RWPE1 (cell line): ENCODE measurements around the gene SCN4A.

ENCODE experiments used
- CTCF ChIA-PET: fragments of 350-600 bp; sonication (Branson Sonifier 250); formaldehyde crosslinking; extraction: SDS; loops from one replicate; lab custom pipeline; 2021; lab: Yijun Ruan, JAX
- POLR2A ChIA-PET: fragments of 400-600 bp; formaldehyde crosslinking; extraction: SDS; loops from one replicate; lab custom pipeline; 2020; ENCODE audit warnings: antibody characterized with exemption; ENCODE audit not compliant: low non-redundant PET; lab: Yijun Ruan, JAX
- DNase-seq: peaks from one replicate; pipeline ENCODE4 v3.0.0; 2012; ENCODE audit warnings: low spot score
- H3K27ac ChIP-seq: fragments of 450-650 bp; 2 replicates; pipeline ENCODE4 v1.5.1; 2017
- TF ChIP-seq, protein P1 (sequence below): fragments of 450-650 bp; conservative IDR thresholded peaks from 2 replicates; pipeline ENCODE4 v1.5.1; 2017; ENCODE audit warnings: low read depth, mild to moderate bottlenecking

Gene SCN4A

DNA sequence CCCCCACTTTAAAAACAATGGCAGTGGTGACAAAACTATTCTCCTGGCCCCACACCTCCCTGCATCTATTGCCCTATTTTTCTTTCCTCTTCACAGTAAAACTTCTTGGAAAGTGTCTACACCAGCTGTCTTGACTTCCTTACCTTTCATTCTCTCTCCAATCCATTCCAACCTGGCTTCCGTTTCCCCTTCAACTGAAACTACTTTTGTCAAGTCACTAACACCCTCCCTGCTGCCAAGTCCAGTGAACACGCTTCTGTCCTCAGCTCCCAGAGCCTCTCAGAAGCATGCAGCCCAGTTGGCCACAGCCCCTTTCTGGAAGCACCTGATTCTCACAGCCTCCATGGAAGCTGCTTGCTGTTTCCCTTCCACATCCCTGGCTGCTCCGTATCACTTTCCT lies 4.0 kb upstream of the SCN4A start:
- no peak for DNase-seq
- H3K27ac ChIP-seq: no peak overlapping the region
- ChIA-PET POLR2A (no interaction called here), CTCF (interaction anchor here (1.1 kb wide), 1 partner anchor 14 kb away, joined by 4 read pairs; no protein-coding TSS in a partner anchor)
- TF ChIP-seq, protein P1, sequence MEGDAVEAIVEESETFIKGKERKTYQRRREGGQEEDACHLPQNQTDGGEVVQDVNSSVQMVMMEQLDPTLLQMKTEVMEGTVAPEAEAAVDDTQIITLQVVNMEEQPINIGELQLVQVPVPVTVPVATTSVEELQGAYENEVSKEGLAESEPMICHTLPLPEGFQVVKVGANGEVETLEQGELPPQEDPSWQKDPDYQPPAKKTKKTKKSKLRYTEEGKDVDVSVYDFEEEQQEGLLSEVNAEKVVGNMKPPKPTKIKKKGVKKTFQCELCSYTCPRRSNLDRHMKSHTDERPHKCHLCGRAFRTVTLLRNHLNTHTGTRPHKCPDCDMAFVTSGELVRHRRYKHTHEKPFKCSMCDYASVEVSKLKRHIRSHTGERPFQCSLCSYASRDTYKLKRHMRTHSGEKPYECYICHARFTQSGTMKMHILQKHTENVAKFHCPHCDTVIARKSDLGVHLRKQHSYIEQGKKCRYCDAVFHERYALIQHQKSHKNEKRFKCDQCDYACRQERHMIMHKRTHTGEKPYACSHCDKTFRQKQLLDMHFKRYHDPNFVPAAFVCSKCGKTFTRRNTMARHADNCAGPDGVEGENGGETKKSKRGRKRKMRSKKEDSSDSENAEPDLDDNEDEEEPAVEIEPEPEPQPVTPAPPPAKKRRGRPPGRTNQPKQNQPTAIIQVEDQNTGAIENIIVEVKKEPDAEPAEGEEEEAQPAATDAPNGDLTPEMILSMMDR: no peak

DNA sequence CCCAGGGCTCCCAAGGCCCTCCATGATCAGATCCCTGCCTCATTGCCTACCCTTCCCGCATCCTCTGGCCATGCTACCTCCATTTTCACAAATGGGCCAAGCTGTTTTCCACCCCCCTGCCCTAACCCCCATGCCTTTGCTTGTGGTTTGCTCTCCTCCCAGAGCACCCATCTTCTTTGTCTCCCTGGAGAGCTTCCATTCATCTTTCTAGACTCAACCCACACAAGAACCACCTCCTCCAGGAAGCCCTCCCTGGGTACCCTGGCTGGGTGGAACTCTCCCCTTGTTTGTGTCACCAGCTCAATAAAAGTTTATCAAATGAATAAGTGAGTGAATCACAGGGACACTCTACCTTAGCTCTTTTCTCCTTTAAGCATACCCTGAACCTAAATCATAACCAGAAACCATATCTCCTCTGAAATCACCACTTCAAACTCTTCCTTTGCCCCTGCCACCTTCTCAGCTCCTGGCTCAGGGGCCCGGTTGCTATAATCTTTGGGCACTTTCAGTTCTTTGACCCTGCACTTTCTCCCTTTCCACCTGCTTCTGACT lies 2.9 kb upstream of the SCN4A start:
- TF ChIP-seq, protein P1: no peak
- ChIA-PET CTCF (interaction anchor here (1.0 to 1.4 kb wide), 2 partner anchors 28 to 29 kb away, joined by 3 to 8 read pairs; no protein-coding TSS in a partner anchor), POLR2A (no interaction called here)
- DNase-seq: no peak
- H3K27ac ChIP-seq: 0 out of 2 replicates have a peak overlapping the region, but pooled peaks have one; percentile 72

DNA sequence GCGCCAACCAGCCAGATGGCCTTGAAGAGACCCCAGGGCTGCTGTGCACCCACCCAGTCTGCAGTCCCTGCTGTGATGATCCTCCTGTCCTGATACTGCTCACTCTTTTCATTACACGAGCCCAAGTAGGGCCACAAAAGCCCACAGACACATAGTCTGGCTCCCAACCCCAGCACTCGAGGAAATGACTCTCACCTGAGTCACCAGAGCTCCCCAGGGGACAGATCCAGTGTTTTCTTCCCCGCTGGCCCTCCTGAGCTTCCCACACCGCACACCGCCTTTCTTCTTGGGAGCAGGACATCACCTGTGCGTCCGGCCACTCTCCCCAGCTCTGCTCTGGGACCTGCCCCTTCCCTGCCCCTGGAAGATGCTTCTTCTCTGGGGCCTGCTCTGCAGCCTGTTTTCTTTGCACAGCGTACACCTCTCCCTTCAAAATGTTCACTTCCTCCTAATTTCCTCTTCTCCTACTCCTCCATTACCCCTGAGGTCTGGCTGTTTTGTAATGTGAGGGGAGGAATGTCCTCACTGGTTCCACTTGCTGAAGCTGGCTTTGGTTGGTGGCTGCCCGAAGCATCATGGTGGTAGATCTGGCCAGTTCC lies 2.0 kb upstream of the SCN4A start:
- ChIA-PET POLR2A (no interaction called here), CTCF (interaction anchor here (1.0 to 1.4 kb wide), 2 partner anchors 27 to 28 kb away, joined by 3 to 8 read pairs; no protein-coding TSS in a partner anchor)
- peak overlapping the region; percentile 72 for H3K27ac ChIP-seq
- DNase-seq: peak; percentile 78
- TF ChIP-seq, protein P1: no peak

DNA sequence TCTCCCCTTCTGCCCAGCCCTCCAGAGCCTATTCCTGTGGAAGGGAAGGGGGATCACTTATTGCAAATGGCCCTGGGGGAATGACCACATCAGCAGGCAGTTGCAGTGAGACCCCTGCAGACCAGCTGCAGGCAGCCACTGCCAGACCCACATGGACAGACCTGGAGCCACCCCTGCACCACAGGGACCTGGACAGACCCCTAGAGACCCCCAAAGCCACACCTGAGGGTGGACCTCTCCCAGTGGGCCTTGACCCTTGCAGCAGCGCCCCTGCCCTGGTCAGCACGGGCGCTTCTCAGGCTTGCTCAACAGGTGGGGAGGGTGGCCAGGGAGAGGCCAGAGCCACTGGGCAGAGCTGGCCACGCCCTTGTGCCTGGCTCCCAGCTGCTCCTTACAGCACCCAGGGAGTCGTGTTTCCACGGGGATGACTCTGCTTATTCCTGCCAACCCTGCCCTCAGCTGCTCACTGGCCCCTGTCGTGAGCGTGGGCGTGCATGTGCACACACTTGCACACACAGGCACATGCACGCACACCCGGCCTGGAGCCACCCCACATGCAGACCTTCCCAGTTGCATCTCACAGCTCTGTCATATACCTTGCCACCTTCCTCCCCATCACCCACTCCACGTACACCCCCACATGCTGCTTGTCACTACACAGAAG lies 1.3 kb upstream of the SCN4A start:
- peak overlapping the region; percentile 72 for H3K27ac ChIP-seq
- CTCF ChIA-PET: no interaction called here
- TF ChIP-seq, protein P1: no peak
- DNase-seq: peak; percentile 47
- POLR2A ChIA-PET: no interaction called here

DNA sequence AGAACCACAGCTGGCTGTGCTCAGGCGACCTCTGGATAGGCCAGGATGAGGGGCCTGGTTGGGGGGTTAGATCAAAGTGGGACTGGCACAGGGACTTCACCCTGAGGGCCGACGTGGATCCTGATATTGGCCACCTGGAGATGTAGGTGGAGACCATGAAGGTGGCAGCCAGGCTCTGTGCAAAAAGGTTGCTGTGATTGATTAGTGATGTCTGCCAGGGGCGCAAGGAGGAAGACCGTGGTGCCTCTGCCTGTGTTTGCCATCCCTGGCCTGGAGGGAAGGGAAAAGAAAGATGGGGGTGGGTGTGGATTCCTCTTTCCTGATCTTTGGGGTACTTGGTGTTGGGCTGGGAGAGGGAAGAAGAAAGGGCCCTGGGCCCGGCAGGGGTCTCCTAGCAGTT lies 529 bp upstream of the SCN4A start:
- TF ChIP-seq, protein P1: no peak
- DNase-seq: no peak
- H3K27ac ChIP-seq: no peak overlapping the region
- ChIA-PET CTCF (interaction anchor here (0.7 kb wide), 1 partner anchor 69 kb away, joined by 6 read pairs; no protein-coding TSS in a partner anchor), POLR2A (no interaction called here)

DNA sequence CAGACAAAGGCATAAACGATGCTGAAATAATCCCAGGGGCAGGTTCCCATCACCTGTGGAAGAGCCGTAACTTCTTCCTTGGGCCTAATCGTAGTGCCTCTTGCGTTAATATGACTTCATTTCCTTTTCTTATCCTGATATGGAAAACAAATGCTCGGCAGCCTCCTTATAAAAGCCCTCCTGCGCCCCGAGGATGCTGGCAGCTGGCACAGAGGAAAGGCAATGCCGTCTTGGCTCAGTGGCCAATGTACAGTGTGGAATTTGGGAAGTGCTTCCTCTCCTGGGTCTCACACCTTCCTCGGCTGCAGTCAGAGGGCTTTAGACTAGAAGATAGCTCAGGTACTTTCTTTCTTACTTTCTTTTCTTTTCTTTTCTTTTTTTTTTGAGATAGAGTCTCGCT lies 3.4 kb downstream of the SCN4A start:
- ChIA-PET CTCF (no interaction called here), POLR2A (no interaction called here)
- no peak overlapping the region for H3K27ac ChIP-seq
- TF ChIP-seq, protein P1: no peak
- DNase-seq: no peak
